ENCODE data around the gene OR1S2. TPM values are rescaled to one million over a fixed set of nuclear protein-coding genes. Genes with fewer than 3 reads are reported as not detected.

Gene OR1S2
- total RNA-seq, 1 donor = not detected

- no peak for TF ChIP-seq CTCF (IDR thresholded peaks at IDR 0.05; ENCODE audit: insufficient read depth, low read length)
- H3K4me3 ChIP-seq (ENCODE audit: low read depth, low read length) = no peak overlapping the region
- no peak for DNase-seq (ENCODE audit: low read depth)
Measured at GRCh38 chr11:58195939-58196338, 8.0 kb downstream of the OR1S2 start.

GRCh38 chr11:58193391-58193790 lies 10.6 kb downstream of the OR1S2 start:
- no peak for DNase-seq (ENCODE audit: low read depth)
- no peak overlapping the region for H3K4me3 ChIP-seq (ENCODE audit: low read depth, low read length)
- TF ChIP-seq CTCF (IDR thresholded peaks at IDR 0.05; ENCODE audit: insufficient read depth, low read length) = no peak

GRCh38 chr11:58192229-58192628 lies 11.7 kb downstream of the OR1S2 start:
- TF ChIP-seq CTCF (IDR thresholded peaks at IDR 0.05; ENCODE audit: insufficient read depth, low read length) = no peak
- H3K4me3 ChIP-seq (ENCODE audit: low read depth, low read length) = no peak overlapping the region

GRCh38 chr11:58188770-58189169 lies 15.2 kb downstream of the OR1S2 start, which contains the start of gene OR9Q2:
Gene OR9Q2 (plus strand): TSS chr11:58189070. CDS start chr11:58190491, 1,421 bp downstream.
- DNase-seq (ENCODE audit: low read depth) = no peak
- H3K4me3 ChIP-seq (ENCODE audit: low read depth, low read length) = no peak within 1 kb of the TSS
- no peak for TF ChIP-seq CTCF (IDR thresholded peaks at IDR 0.05; ENCODE audit: insufficient read depth, low read length)

More at GRCh38 chr11:58192229-58192628, 11.7 kb downstream of the OR1S2 start:
- no peak for DNase-seq (ENCODE audit: low read depth)

- TF ChIP-seq CTCF (IDR thresholded peaks at IDR 0.05; ENCODE audit: insufficient read depth, low read length) = no peak
- H3K4me3 ChIP-seq (ENCODE audit: low read depth, low read length) = no peak overlapping the region
- DNase-seq (ENCODE audit: low read depth) = no peak
Measured at GRCh38 chr11:58186938-58187337, 17.0 kb downstream of the OR1S2 start.

- TF ChIP-seq CTCF (IDR thresholded peaks at IDR 0.05; ENCODE audit: insufficient read depth, low read length) = no peak
- DNase-seq (ENCODE audit: low read depth) = no peak
- H3K4me3 ChIP-seq (ENCODE audit: low read depth, low read length) = no peak overlapping the region
Measured at GRCh38 chr11:58179648-58180047, 24.3 kb downstream of the OR1S2 start.

- TF ChIP-seq CTCF (IDR thresholded peaks at IDR 0.05; ENCODE audit: insufficient read depth, low read length) = no peak
- H3K4me3 ChIP-seq (ENCODE audit: low read depth, low read length) = no peak overlapping the region
- no peak for DNase-seq (ENCODE audit: low read depth)
Measured at GRCh38 chr11:58178444-58178843, 25.5 kb downstream of the OR1S2 start.
